Naive thymus-derived CD8-positive, alpha-beta T cell (primary cell): ENCODE results near the gene MAP10. TPM values are rescaled to one million over a fixed set of nuclear protein-coding genes. Genes with fewer than 3 reads are reported as not detected.
A peak's percentile ranks its signal among the peaks of the same experiment; 100 is the strongest.
"Not testable (repeated sequence)": the region's sequence is repeated elsewhere in the genome, so short reads cannot be mapped to it uniquely, and the experiment has no call there.

ENCODE experiments used
- ATAC-seq, 2 donors: fragments of 150-1000 bp; cut with Tn5 transposase in 1 of 2; sonication (Bioruptor Pico), chemical (Tn5 transposase) in 1 of 2; 1 replicate in 1 of 2; 2 replicates in 1 of 2; pipeline ENCODE4 v1.10.0; 2021; ENCODE audit warnings: mild to moderate bottlenecking in 2 of 2, moderate library complexity in 2 of 2
- POLR2A ChIA-PET: fragments of 350-600 bp; sonication (Branson Sonifier 250); formaldehyde crosslinking; loops from one replicate; lab custom pipeline; 2021; ENCODE audit warnings: antibody characterized with exemption; lab: Charles Lee
- DNase-seq, 10 donors: peaks; one replicate each; pipeline versions ENCODE4 v3.0.0 to v3.0.0-alpha.2; 2020 to 2022
- H3K27ac Mint-ChIP-seq, 10 donors: one replicate each; pipeline ENCODE4 v1.8.0; 2020 to 2022; ENCODE audit warnings: mild to moderate bottlenecking in 10 of 10, mixed read lengths in 10 of 10, moderate library complexity in 4 of 10, inconsistent platforms in 1 of 10
- H3K27me3 Mint-ChIP-seq, 5 donors: one replicate each; pipeline ENCODE4 v1.8.0; 2021 to 2022; ENCODE audit warnings: mixed read lengths in 5 of 5
- H3K36me3 Mint-ChIP-seq, 3 donors: one replicate each; pipeline ENCODE4 v1.8.0; 2020 to 2022; ENCODE audit warnings: mixed read lengths in 3 of 3, mild to moderate bottlenecking in 2 of 3, inconsistent platforms in 1 of 3
- H3K4me1 Mint-ChIP-seq, 4 donors: one replicate each; pipeline ENCODE4 v1.8.0; 2021 to 2022; ENCODE audit warnings: mixed read lengths in 4 of 4
- H3K4me3 Mint-ChIP-seq, 10 donors: one replicate each; pipeline ENCODE4 v1.8.0; 2020 to 2022; ENCODE audit warnings: mild to moderate bottlenecking in 10 of 10, mixed read lengths in 10 of 10, moderate library complexity in 6 of 10, inconsistent platforms in 1 of 10
- H3K9me3 Mint-ChIP-seq, 9 donors: one replicate each; pipeline ENCODE4 v1.8.0; 2020 to 2022; ENCODE audit warnings: mixed read lengths in 9 of 9, mild to moderate bottlenecking in 3 of 9, inconsistent platforms in 1 of 9, moderate library complexity in 1 of 9
- polyA plus RNA-seq, 3 donors: library from polyadenylated mRNA; unstranded; fragments of 300-500 nt; fragmentation: Illumina TruSeq; gene quantifications; one replicate each; pipeline ENCODE4 v1.2.3, GENCODE V29; 2021
- total RNA-seq, 8 experiments: library from RNA in 2 of 8; stranded (reverse) in 2 of 8; gene quantifications; one replicate each; pipeline ENCODE4 v1.2.3 and lab custom pipeline; 2021 to 2026

MAP10 gene
- total and polyA plus RNA-seq, 5 experiments from 2014 or later: 1.5 to 5.7 (median 2.1) TPM

DNA sequence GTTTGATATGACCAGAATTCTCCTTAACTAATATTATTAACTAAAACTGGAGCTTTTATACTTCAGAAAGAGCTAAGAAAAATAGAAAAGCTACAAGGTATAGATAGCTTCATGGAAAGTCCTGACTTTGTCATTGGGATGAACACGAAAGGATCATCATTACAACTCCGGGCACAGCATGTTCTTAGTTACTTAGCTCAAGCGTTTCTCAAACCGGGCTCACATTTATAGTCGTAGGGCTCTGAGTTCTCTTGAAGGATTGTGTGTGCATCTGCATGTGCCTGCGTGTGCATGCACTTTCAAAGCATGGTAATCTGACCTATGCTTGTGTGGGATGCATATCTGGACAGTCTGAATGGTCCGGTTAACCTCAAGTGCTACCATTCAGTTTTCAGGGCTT, 20.4 kb upstream of the MAP10 start:
- H3K27me3 Mint-ChIP-seq: peaks cover 0 to 4% (median 1%) of the 10 kb centered on the region in 5 donors
- no peaks in the 10 kb centered on the region for H3K9me3 Mint-ChIP-seq
- POLR2A ChIA-PET: no interaction called here
- peaks cover 8 to 11% (median 8%) of the 10 kb centered on the region in 4 donors for H3K4me1 Mint-ChIP-seq
- ATAC-seq (no peak), DNase-seq (no peak)
- no peak overlapping the region for H3K4me3 Mint-ChIP-seq
- H3K27ac Mint-ChIP-seq: peak overlapping the region in 1 of 10 donors; percentile 37
- H3K36me3 Mint-ChIP-seq: no peaks in the 10 kb centered on the region

DNA sequence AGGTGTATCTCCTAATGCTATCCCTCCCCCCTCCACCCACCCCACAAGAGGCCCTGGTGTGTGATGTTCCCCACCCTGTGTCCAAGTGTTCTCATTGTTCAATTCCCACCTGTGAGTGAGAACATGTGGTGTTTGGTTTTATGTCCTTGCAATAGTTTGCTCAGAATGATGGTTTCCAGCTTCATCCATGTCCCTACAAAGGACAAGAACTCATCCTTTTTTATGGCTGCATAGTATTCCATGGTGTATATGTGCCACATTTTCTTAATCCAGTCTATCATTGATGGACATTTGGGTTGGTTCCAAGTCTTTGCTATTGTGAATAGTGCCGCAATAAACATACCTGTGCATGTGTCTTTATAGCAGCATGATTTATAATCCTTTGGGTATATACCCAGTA, 19.6 kb upstream of the MAP10 start:
- H3K27ac Mint-ChIP-seq, POLR2A ChIA-PET, H3K9me3 Mint-ChIP-seq, H3K27me3 Mint-ChIP-seq, DNase-seq, ATAC-seq, H3K4me3 Mint-ChIP-seq, H3K36me3 Mint-ChIP-seq: not testable (repeated sequence)
- peaks cover 8 to 11% (median 8%) of the 10 kb centered on the region in 4 donors for H3K4me1 Mint-ChIP-seq

- H3K36me3 Mint-ChIP-seq: no peaks in the 10 kb centered on the region
- peaks cover 8 to 11% (median 8%) of the 10 kb centered on the region in 4 donors for H3K4me1 Mint-ChIP-seq
- H3K27ac Mint-ChIP-seq: peak overlapping the region in 4 of 10 donors; percentile 4 to 76 (median 40)
- POLR2A ChIA-PET: interaction anchor here (1.0 kb wide), 1 partner anchor 19 kb away, joined by 4 read pairs; the partner anchor contains the start of gene MAP10
- DNase-seq (peak in 5 of 10 donors; percentile 12 to 66 (median 38)), ATAC-seq (peak; percentile 39 to 99)
- H3K27me3 Mint-ChIP-seq: peaks cover 0 to 4% (median 1%) of the 10 kb centered on the region in 5 donors
- H3K9me3 Mint-ChIP-seq: no peaks in the 10 kb centered on the region
- peak overlapping the region in 6 of 10 donors; percentile 34 to 61 (median 58) for H3K4me3 Mint-ChIP-seq
These were observed 18.3 kb upstream of the MAP10 start for GRCh38 chr1:232786845-232787455.

DNA sequence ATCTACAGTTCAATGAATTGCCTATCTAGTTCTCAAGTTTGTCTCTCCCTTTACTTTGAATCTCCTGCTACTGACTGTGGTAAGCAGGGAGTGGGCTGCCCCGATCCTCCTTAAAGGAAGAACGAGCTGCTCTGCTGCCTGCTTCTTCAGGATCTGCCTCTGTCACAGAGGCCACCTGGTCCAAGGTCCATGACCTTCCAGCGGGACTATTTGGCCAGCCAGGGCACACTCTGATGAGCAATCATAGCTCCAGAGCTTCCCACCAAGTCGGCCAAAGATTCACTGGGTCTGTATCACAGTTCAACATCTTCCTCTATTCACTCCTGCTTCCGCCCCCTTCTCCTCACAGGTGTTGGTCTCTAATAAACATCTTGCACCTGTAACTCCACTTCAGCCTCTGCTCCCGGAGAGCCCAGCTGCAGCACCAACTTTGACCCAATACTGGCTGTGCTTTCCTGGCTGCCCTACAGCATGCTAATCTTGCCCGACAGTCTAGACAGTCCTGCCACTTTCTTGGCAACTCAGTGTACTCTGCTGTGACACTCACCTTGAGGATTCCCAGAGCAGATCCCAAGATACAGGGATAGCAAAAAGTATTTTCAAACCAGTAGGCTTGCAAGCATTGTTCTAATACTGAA, 16.9 kb upstream of the MAP10 start:
- Mint-ChIP-seq H3K36me3 (no peaks in the 10 kb centered on the region), H3K27me3 (peaks cover 0 to 4% (median 1%) of the 10 kb centered on the region in 5 donors), H3K4me3 (peak overlapping the region in 1 of 10 donors; percentile 19), H3K27ac (peak overlapping the region in 1 of 10 donors; percentile 84), H3K9me3 (no peaks in the 10 kb centered on the region), H3K4me1 (peaks cover 13 to 18% (median 16%) of the 10 kb centered on the region in 4 donors)
- DNase-seq (no peak), ATAC-seq (no peak)
- POLR2A ChIA-PET: no interaction called here

DNA sequence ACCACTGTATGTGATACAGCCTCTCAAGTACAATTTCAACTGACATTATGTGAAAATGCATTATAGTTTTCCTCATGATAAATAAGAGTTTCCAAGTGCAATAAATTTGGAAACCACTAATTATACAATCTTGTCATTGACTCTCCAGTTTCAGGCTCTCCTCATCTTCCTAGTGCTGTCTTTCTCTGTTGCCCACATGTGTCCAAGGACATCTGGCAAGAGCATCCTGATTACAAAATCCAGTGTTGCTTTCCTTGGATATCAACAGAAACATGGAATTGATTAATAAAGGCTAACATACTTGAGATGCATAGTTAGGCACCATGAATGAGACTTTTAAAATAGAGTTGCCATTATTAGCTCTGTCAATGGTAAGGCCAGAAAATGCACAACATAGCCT, 15.6 kb upstream of the MAP10 start:
- POLR2A ChIA-PET: no interaction called here

GRCh38 chr1:232792949-232793348, 12.3 kb upstream of the MAP10 start:
- Mint-ChIP-seq H3K4me1 (peaks cover 12 to 22% (median 16%) of the 10 kb centered on the region in 4 donors), H3K27me3 (peaks cover 0 to 3% (median 1%) of the 10 kb centered on the region in 5 donors), H3K36me3 (no peaks in the 10 kb centered on the region), H3K27ac (peak overlapping the region in 3 of 10 donors; percentile 10 to 68 (median 12)), H3K4me3 (peak overlapping the region in 1 of 10 donors; percentile 28), H3K9me3 (no peaks in the 10 kb centered on the region)
- POLR2A ChIA-PET: no interaction called here
- ATAC-seq (no peak), DNase-seq (no peak)

More for the DNA sequence above, 15.6 kb upstream of the MAP10 start:
- DNase-seq (no peak), ATAC-seq (no peak)
- no peak overlapping the region for H3K27ac Mint-ChIP-seq
- H3K9me3 Mint-ChIP-seq: no peaks in the 10 kb centered on the region
- no peaks in the 10 kb centered on the region for H3K36me3 Mint-ChIP-seq
- H3K4me1 Mint-ChIP-seq: peaks cover 14 to 30% (median 25%) of the 10 kb centered on the region in 4 donors
- peaks cover 0 to 3% (median 1%) of the 10 kb centered on the region in 5 donors for H3K27me3 Mint-ChIP-seq
- no peak overlapping the region for H3K4me3 Mint-ChIP-seq

GRCh38 chr1:232793944-232794343, 11.3 kb upstream of the MAP10 start:
- DNase-seq: peak in 2 of 10 donors; percentile 39 to 52
- Mint-ChIP-seq H3K27ac (peak overlapping the region in 5 of 10 donors; percentile 4 to 64 (median 33)), H3K27me3 (peaks cover 0 to 1% (median 0%) of the 10 kb centered on the region in 5 donors), H3K9me3 (no peaks in the 10 kb centered on the region), H3K4me3 (peak overlapping the region in 6 of 10 donors; percentile 4 to 50 (median 8)), H3K36me3 (no peaks in the 10 kb centered on the region), H3K4me1 (peaks cover 9 to 22% (median 15%) of the 10 kb centered on the region in 4 donors)
- ATAC-seq: peak; percentile 65 to 82
- POLR2A ChIA-PET: interaction anchor here (0.9 kb wide), 1 partner anchor 11 kb away, joined by 3 read pairs; the partner anchor contains the start of gene MAP10

DNA sequence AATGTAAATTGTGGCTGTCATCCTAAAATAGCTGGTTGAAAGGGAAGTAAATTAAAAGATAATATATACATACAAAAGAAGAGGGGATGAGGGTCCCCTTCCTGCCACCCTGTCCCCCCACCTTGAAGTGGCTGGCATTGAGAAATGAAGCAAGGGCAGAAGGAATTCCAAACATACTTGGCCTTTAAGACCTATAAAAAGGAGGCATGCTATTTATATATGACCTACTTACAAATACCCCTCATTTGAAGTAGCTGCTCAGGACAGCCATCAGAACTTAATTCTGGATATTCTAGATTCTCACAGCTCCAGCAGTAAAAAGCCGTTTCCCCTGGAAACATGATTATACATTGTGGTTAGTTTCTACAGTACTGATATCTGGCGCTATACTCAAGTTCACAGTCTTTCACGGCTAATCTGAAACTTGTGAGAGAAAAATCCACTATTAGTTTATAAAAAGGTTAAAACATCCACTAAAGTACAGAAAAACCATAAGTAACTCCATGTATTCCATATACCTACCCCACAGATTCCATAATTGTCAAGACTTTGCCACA, 9.6 kb upstream of the MAP10 start:
- H3K4me1 Mint-ChIP-seq: peaks cover 9 to 22% (median 15%) of the 10 kb centered on the region in 4 donors
- POLR2A ChIA-PET: no interaction called here
- no peaks in the 10 kb centered on the region for H3K9me3 Mint-ChIP-seq
- ATAC-seq: no peak
- DNase-seq: no peak
- peak overlapping the region in 1 of 10 donors; percentile 38 for H3K27ac Mint-ChIP-seq
- no peaks in the 10 kb centered on the region for H3K36me3 Mint-ChIP-seq
- H3K27me3 Mint-ChIP-seq: peaks cover 0 to 17% (median 0%) of the 10 kb centered on the region in 5 donors
- H3K4me3 Mint-ChIP-seq: no peak overlapping the region

GRCh38 chr1:232797856-232798510, 7.2 kb upstream of the MAP10 start:
- Mint-ChIP-seq H3K9me3 (no peaks in the 10 kb centered on the region), H3K36me3 (no peaks in the 10 kb centered on the region), H3K4me3 (no peak overlapping the region), H3K27me3 (peaks cover 0 to 19% (median 0%) of the 10 kb centered on the region in 5 donors), H3K27ac (no peak overlapping the region), H3K4me1 (peaks cover 6 to 17% (median 12%) of the 10 kb centered on the region in 4 donors)
- POLR2A ChIA-PET: no interaction called here
- no peak for DNase-seq
- no peak for ATAC-seq

DNA sequence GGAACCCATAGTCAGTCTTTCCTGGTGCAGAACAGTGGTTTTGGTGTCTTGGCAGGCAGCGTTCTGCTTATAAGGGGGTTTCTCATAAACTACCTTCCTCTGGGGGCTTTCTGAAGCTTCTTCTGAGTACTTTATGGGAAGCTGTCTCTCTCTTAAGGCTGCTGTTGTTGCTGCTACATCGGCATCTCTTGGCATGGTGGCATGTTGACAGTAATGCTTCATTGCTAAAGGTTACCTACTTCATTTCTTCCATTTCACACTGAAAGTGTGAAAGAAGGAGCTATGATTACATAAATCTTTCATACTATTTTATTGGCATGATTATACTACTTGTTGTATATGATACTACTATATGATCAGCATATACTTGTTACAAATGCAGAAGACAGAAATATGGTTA, 6.3 kb upstream of the MAP10 start:
- ATAC-seq (no peak), DNase-seq (no peak)
- H3K4me3 Mint-ChIP-seq: no peak overlapping the region
- peaks cover 0 to 2% (median 0%) of the 10 kb centered on the region in 3 donors for H3K36me3 Mint-ChIP-seq
- peaks cover 2 to 8% (median 5%) of the 10 kb centered on the region in 4 donors for H3K4me1 Mint-ChIP-seq
- POLR2A ChIA-PET: no interaction called here
- H3K9me3 Mint-ChIP-seq: peaks cover 0 to 1% (median 0%) of the 10 kb centered on the region in 9 donors
- H3K27ac Mint-ChIP-seq: no peak overlapping the region
- peaks cover 0 to 19% (median 0%) of the 10 kb centered on the region in 5 donors for H3K27me3 Mint-ChIP-seq

GRCh38 chr1:232806186-232806510, 932 bp downstream of the MAP10 start:
- Mint-ChIP-seq H3K27me3 (no peaks in the 10 kb centered on the region), H3K4me3 (peak overlapping the region; percentile 79 to 91 (median 88)), H3K36me3 (peaks cover 0 to 21% (median 18%) of the 10 kb centered on the region in 3 donors), H3K4me1 (peaks cover 7 to 23% (median 20%) of the 10 kb centered on the region in 4 donors), H3K27ac (peak overlapping the region in 8 of 10 donors; percentile 17 to 93 (median 72)), H3K9me3 (peaks cover 17 to 49% (median 27%) of the 10 kb centered on the region in 9 donors)
- DNase-seq: no peak
- POLR2A ChIA-PET: interaction anchor here (0.6 to 1.5 kb wide), 3 partner anchors 19 to 145 kb away, joined by 3 to 4 read pairs (median 4); no protein-coding TSS in a partner anchor
- ATAC-seq: no peak

- peaks cover 3 to 11% (median 8%) of the 10 kb centered on the region in 4 donors for H3K4me1 Mint-ChIP-seq
- DNase-seq (no peak), ATAC-seq (no peak)
- peaks cover 16 to 92% (median 55%) of the 10 kb centered on the region in 9 donors for H3K9me3 Mint-ChIP-seq
- H3K27ac Mint-ChIP-seq: no peak overlapping the region
- POLR2A ChIA-PET: no interaction called here
- H3K27me3 Mint-ChIP-seq: no peaks in the 10 kb centered on the region
- no peak overlapping the region for H3K4me3 Mint-ChIP-seq
- H3K36me3 Mint-ChIP-seq: peaks cover 0 to 47% (median 13%) of the 10 kb centered on the region in 3 donors
These were observed 5.6 kb downstream of the MAP10 start for GRCh38 chr1:232810856-232811255.
